Heart right ventricle (tissue), 16 donors: ENCODE measurements around the gene CGB1. TPM values are rescaled to one million over a fixed set of nuclear protein-coding genes. Genes with fewer than 3 reads are reported as not detected.

Experiments
- ATAC-seq, 8 donors: fragments of 200-7000 bp; cut with Tn5 transposase; one replicate each; pipeline ENCODE4 v1.9.1; 2020; ENCODE audit warnings: mild to moderate bottlenecking in 8 of 8, moderate library complexity in 8 of 8, moderate number of reproducible peaks in 1 of 8
- DNase-seq, 2 donors: peaks; one replicate each; pipeline ENCODE4 v3.0.0-alpha.2; 2020
- H3K27ac ChIP-seq, 10 donors: fragments of 200-600 bp; sonication (generic) in 2 of 10; one replicate each; pipeline versions ENCODE4 v1.5.0 to v1.8.0; 2020 to 2022; ENCODE audit warnings: mild to moderate bottlenecking in 3 of 10
- H3K27me3 ChIP-seq, 7 donors: fragments of 200-600 bp; one replicate each; pipeline ENCODE4 v1.8.0; 2021 to 2022; ENCODE audit warnings: mild to moderate bottlenecking in 2 of 7
- H3K36me3 ChIP-seq, 9 donors: fragments of 200-600 bp; sonication (generic) in 1 of 9; one replicate each; pipeline versions ENCODE4 v1.5.0 to v1.8.0; 2020 to 2022; ENCODE audit warnings: mild to moderate bottlenecking in 2 of 9
- H3K4me1 ChIP-seq, 9 donors: fragments of 200-600 bp; sonication (generic) in 1 of 9; one replicate each; pipeline versions ENCODE4 v1.5.0 to v1.8.0; 2020 to 2022; ENCODE audit warnings: mild to moderate bottlenecking in 4 of 9
- H3K4me3 ChIP-seq, 10 donors: fragments of 200-600 bp; sonication (generic) in 2 of 10; one replicate each; pipeline versions ENCODE4 v1.5.0 to v1.8.0; 2020 to 2022; ENCODE audit warnings: mild to moderate bottlenecking in 7 of 10, moderate library complexity in 2 of 10
- H3K9me3 ChIP-seq, 11 donors: fragments of 200-600 bp in 10 of 11; sonication (generic) in 2 of 11; one replicate each; pipeline versions ENCODE4 v1.5.0 to v1.8.0; 2013 to 2022; ENCODE audit warnings: mild to moderate bottlenecking in 2 of 11, control low read depth in 1 of 11, moderate library complexity in 1 of 11
- WGBS, 2 donors: extraction: QIAGEN DNeasy Blood & Tissue Kit; methylation state at CpG; one replicate each; pipeline ENCODE4 v1.1.7; 2013; ENCODE audit warnings: inconsistent platforms in 1 of 2; 5-methylcytosine and 5-hydroxymethylcytosine counted together
- intact Hi-C, 10 donors: fragments of 100-400 bp; cut with DNase I; formaldehyde crosslinking; loops; one replicate each; pipeline versions ENCODE4 v1.11.1 to v1.14.2; 2022
- microRNA-seq, 2 donors: library from miRNA; unstranded; fragments of <30 nt; microRNA quantifications; one replicate each; pipeline ENCODE4 v1.2.0, GENCODE V29; 2021
- polyA plus RNA-seq, 2 donors: library from polyadenylated mRNA; stranded (reverse); fragments of 200-250 nt; gene quantifications; one replicate each; pipeline ENCODE4 v1.2.3, GENCODE V29; 2013
- total RNA-seq, 10 donors: library from RNA; stranded (reverse); fragmentation: NEBNext Ultra II Directional in 3 of 10; extraction: Animal tissue kit (Norgen Biotek cat#: 25700) in 3 of 10; gene quantifications; one replicate each; pipeline versions ENCODE4 v1.2.1 to v1.2.4, GENCODE V29; 2021 to 2023
- TF ChIP-seq, protein P1 (sequence below), 9 donors: fragments of 200-600 bp; sonication (generic) in 2 of 9; IDR thresholded peaks; one replicate each; pipeline versions ENCODE4 v1.5.0 to v1.8.0; 2021 to 2022; ENCODE audit warnings: antibody characterized with exemption in 9 of 9, mild to moderate bottlenecking in 5 of 9, moderate library complexity in 1 of 9
- donor health status: Arrhythmogenic right ventricular cardiomyopathy.
- donor health status: ischemic (EF 13 %, LVEDD 7.1; RV severe dilation, severe dysfunction).
- donor health status: healthy with polysubstance abuse.
- donor health status: DM: no; HTN: yes; CAD: no.
- donor health status: DM: no; HTN: no; CAD: no.
- donor health status: ischemic (EF 25% LVEDD 6.9; RV normal size, moderate dysfunction).
- donor health status: ischemic (EF 25% LVEDD 5.7; RV mildly dilated, moderate dysfunction).
- donor health status: healthy.
- donor health status: DM: yes; HTN: yes; CAD: no.
- donor health status: Ischemic cardiomyopathy.
- donor health status: ischemic (EF 35%, LVEDD 5.7; RV mildly dilated, moderate dysfunction).
- donor health status: nonischemic (EF 11% LVEDD 7.7; RV severe dilation, severe dysfunction).
- donor health status: DM: yes; HTN: yes; CAD: no.
- donor health status: PGD.
- donor health status: ischemic (EF 29% LVEDD 5.4; RV normal size, mild dysfunction).
- donor health status: nonischemic (EF 23%, LVEDD 6.1; RV moderate dilation, normal function).

The CGB1 gene
- total and polyA plus RNA-seq, 12 donors: not detected

DNA sequence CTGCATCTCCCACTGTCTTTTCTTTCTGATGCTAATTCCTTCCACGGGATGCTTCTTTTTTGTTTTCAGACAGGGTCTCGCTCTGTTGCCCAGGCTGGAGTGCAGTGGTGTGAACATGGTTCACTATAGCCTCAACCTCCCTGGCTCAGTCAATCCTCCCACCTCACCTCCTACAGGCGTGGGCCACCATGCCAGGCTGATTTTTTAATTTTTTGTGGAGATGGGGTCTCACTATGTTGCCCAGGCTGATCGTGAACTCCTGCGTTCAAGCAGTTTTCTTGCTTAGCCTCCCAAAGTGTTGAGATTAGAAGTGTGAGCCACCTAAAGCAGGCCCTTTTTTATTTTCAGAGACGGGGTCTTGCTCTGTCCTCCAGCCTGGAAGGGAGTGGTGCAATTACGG is 48.4 kb downstream of the CGB1 start:
- Histone ChIP-seq H3K27me3 (no peaks in the 10 kb centered on the region), H3K4me1 (peaks cover 9 to 47% (median 30%) of the 10 kb centered on the region in 9 donors), H3K36me3 (peaks cover 0 to 77% (median 46%) of the 10 kb centered on the region in 9 donors), H3K27ac (peak overlapping the region in 3 of 10 donors; percentile 36 to 96 (median 90)), H3K9me3 (no peaks in the 10 kb centered on the region), H3K4me3 (no peak overlapping the region)
- WGBS, 2 donors: 88 to 95% methylated on average over 7 of the region's 7 CpGs
- ATAC-seq: no peak
- intact Hi-C loops: no loop called here
- no peak for DNase-seq
- TF ChIP-seq, protein P1, sequence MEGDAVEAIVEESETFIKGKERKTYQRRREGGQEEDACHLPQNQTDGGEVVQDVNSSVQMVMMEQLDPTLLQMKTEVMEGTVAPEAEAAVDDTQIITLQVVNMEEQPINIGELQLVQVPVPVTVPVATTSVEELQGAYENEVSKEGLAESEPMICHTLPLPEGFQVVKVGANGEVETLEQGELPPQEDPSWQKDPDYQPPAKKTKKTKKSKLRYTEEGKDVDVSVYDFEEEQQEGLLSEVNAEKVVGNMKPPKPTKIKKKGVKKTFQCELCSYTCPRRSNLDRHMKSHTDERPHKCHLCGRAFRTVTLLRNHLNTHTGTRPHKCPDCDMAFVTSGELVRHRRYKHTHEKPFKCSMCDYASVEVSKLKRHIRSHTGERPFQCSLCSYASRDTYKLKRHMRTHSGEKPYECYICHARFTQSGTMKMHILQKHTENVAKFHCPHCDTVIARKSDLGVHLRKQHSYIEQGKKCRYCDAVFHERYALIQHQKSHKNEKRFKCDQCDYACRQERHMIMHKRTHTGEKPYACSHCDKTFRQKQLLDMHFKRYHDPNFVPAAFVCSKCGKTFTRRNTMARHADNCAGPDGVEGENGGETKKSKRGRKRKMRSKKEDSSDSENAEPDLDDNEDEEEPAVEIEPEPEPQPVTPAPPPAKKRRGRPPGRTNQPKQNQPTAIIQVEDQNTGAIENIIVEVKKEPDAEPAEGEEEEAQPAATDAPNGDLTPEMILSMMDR (IDR thresholded peaks at IDR 0.05): no peak

DNA sequence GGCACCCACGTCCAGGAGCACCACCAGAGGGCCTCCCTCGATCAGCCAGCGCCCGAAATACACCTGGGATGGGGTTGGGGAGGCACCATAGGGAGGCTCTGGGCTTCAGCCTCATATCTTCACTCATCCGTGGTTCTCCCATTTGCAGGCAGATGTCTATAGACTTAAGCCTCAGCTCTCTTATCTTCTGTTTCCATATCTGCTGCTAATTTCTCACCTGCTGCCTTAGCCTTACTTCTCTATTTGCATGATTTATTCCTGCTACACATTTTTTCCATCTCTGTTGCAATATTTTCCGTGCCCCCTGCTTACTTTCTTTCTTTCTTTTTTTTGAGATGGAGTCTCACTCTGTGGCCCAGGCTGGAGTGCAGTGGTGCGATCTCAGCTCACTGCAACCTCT is 49.4 kb downstream of the CGB1 start:
- DNase-seq (no peak), ATAC-seq (no peak)
- H3K9me3 ChIP-seq: no peaks in the 10 kb centered on the region
- 88% methylated on average over 7 of the region's 7 CpGs for WGBS, 2 donors
- no peak overlapping the region for H3K4me3 ChIP-seq
- H3K4me1 ChIP-seq: peaks cover 9 to 47% (median 28%) of the 10 kb centered on the region in 9 donors
- H3K27ac ChIP-seq: no peak overlapping the region
- TF ChIP-seq, protein P1 (IDR thresholded peaks at IDR 0.05): no peak
- H3K27me3 ChIP-seq: no peaks in the 10 kb centered on the region
- intact Hi-C loops: no loop called here
- peaks cover 0 to 87% (median 46%) of the 10 kb centered on the region in 9 donors for H3K36me3 ChIP-seq

DNA sequence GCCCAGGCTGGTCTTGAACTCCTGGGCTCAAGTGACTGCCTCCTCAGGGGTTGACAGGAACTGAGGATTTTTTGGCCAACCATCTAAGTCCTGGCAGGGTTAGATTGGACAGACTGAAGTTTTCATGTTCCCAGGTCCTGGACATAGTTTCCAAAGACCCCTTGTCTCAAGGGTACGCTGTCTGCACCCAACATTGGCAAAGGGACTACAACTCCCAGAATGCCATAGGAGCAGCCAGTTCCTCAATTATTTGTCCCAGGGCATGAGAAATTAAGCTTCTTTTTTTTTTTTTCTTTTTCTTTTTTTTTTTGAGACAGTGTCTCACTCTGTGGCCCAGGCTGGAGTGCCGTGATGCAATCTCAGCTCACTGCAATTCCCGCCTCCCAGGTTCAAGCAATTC is 50.5 kb downstream of the CGB1 start:
- WGBS, 2 donors: 92 to 97% methylated on average over 3 of the region's 3 CpGs
- no peak for DNase-seq
- H3K4me1 ChIP-seq: peaks cover 8 to 37% (median 17%) of the 10 kb centered on the region in 9 donors
- peak overlapping the region in 3 of 10 donors; percentile 0 to 11 (median 9) for H3K27ac ChIP-seq
- intact Hi-C loops: no loop called here
- TF ChIP-seq, protein P1 (IDR thresholded peaks at IDR 0.05): no peak
- H3K27me3 ChIP-seq: no peaks in the 10 kb centered on the region
- ATAC-seq: no peak
- peaks cover 0 to 98% (median 56%) of the 10 kb centered on the region in 9 donors for H3K36me3 ChIP-seq
- no peaks in the 10 kb centered on the region for H3K9me3 ChIP-seq
- H3K4me3 ChIP-seq: no peak overlapping the region

DNA sequence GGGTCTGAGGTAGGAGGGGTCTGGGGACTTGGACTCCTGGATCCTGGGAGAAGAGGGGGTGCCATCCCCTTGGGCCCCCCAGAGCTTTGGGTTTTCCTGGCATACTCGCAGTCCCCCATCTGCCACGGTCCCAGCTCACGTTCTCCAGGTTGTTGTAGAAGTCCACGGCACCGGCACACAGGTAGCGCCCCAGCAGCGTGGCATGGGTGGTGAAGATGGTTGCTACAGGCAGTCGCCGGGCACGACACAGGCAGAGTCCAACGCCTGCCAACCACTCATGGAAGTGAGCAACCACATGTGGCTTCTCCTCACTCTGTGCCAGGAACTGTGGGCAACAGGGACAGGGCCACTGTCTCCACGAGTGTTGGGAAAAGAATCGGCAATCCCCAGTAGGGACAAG is 51.0 kb downstream of the CGB1 start:
- peaks cover 3 to 32% (median 12%) of the 10 kb centered on the region in 9 donors for H3K4me1 ChIP-seq
- ATAC-seq (no peak), DNase-seq (no peak)
- intact Hi-C loops: no loop called here
- no peaks in the 10 kb centered on the region for H3K27me3 ChIP-seq
- TF ChIP-seq, protein P1 (IDR thresholded peaks at IDR 0.05): no peak
- no peaks in the 10 kb centered on the region for H3K9me3 ChIP-seq
- WGBS, 2 donors: 92 to 95% methylated on average over 13 of the region's 13 CpGs
- no peak overlapping the region for H3K4me3 ChIP-seq
- peak overlapping the region in 3 of 10 donors; percentile 0 to 11 (median 9) for H3K27ac ChIP-seq
- peaks cover 0 to 98% (median 56%) of the 10 kb centered on the region in 9 donors for H3K36me3 ChIP-seq

Small RNA genes within 50 kb of the gene (microRNA-seq; reads per million reads assigned to microRNA genes)
- gene MIR6798: 0 to 1.0 reads per million in 2 donors

Other genes starting within 250 kb of the CGB1 start
- 10 to 100 TPM; 49.9 to 77.8 (median 65.2) TPM for gene BCAT2, start 225.9 kb downstream of the CGB1 start, total RNA-seq
- 10 to 100 TPM; 43.7 to 96.7 TPM for gene BCAT2, start 225.9 kb downstream of the CGB1 start, polyA plus RNA-seq
- gene HSD17B14, start 200.4 kb downstream of the CGB1 start, total RNA-seq: 1 to 10 TPM; 1.1 to 5.3 (median 3.1) TPM
- gene HSD17B14, start 200.4 kb downstream of the CGB1 start, polyA plus RNA-seq: 1 to 10 TPM; 2.4 to 2.7 TPM
- 10 to 100 TPM; 18.5 to 70.6 (median 25.1) TPM for gene PLEKHA4, start 168.3 kb downstream of the CGB1 start, total RNA-seq
- 10 to 100 TPM; 29.3 to 29.5 TPM for gene PLEKHA4, start 168.3 kb downstream of the CGB1 start, polyA plus RNA-seq
- 100 to 1,000 TPM in 1 of 10 donors, 10 to 100 TPM in 9; 55.4 to 123 (median 73.7) TPM for gene PPP1R15A, start 164.5 kb downstream of the CGB1 start, total RNA-seq
- gene PPP1R15A, start 164.5 kb downstream of the CGB1 start, polyA plus RNA-seq: 100 to 1,000 TPM in 1 of 2 donors, 10 to 100 TPM in 1; 59.6 to 192 TPM
- under 1 TPM in 5 of 10 donors, not detected in 5; 0.15 to 0.69 (median 0.49) TPM for gene TULP2, start 138.2 kb downstream of the CGB1 start, total RNA-seq
- under 1 TPM in 1 of 2 donors, not detected in 1; 0.22 TPM for gene TULP2, start 138.2 kb downstream of the CGB1 start, polyA plus RNA-seq
- gene NUCB1, start 136.6 kb downstream of the CGB1 start, total RNA-seq: 100 to 1,000 TPM; 227 to 452 (median 311) TPM
- gene NUCB1, start 136.6 kb downstream of the CGB1 start, polyA plus RNA-seq: 100 to 1,000 TPM; 170 to 294 TPM
- under 1 TPM in 1 of 10 donors, not detected in 9; 0.51 TPM for gene DHDH, start 103.2 kb downstream of the CGB1 start, total RNA-seq
- under 1 TPM in 1 of 2 donors, not detected in 1; 0.17 TPM for gene DHDH, start 103.2 kb downstream of the CGB1 start, polyA plus RNA-seq
- gene BAX, start 82.0 kb downstream of the CGB1 start, total RNA-seq: 10 to 100 TPM; 11.5 to 41.5 (median 19.5) TPM
- gene BAX, start 82.0 kb downstream of the CGB1 start, polyA plus RNA-seq: 10 to 100 TPM; 17.6 to 37.4 TPM
- gene FTL, start 71.6 kb downstream of the CGB1 start, total RNA-seq: 1,000 to 10,000 TPM in 2 of 10 donors, 100 to 1,000 TPM in 8; 450 to 3,518 (median 637) TPM
- 1,000 to 10,000 TPM; 1,046 to 1,578 TPM for gene FTL, start 71.6 kb downstream of the CGB1 start, polyA plus RNA-seq
- gene GYS1, start 43.6 kb downstream of the CGB1 start, total RNA-seq: 100 to 1,000 TPM; 139 to 245 (median 201) TPM
- gene GYS1, start 43.6 kb downstream of the CGB1 start, polyA plus RNA-seq: 100 to 1,000 TPM; 114 to 128 TPM
- gene RUVBL2, start 43.0 kb downstream of the CGB1 start, total RNA-seq: 10 to 100 TPM; 40.1 to 60.4 (median 49.3) TPM
- gene RUVBL2, start 43.0 kb downstream of the CGB1 start, polyA plus RNA-seq: 100 to 1,000 TPM in 1 of 2 donors, 10 to 100 TPM in 1; 60.1 to 108 TPM
- gene LHB, start 19.8 kb downstream of the CGB1 start, total RNA-seq: not detected
- not detected for gene LHB, start 19.8 kb downstream of the CGB1 start, polyA plus RNA-seq
- not detected for gene CGB3, start 12.6 kb downstream of the CGB1 start, total RNA-seq
- gene CGB3, start 12.6 kb downstream of the CGB1 start, polyA plus RNA-seq: not detected
- not detected for gene CGB2, start 5.0 kb downstream of the CGB1 start, total RNA-seq
- not detected for gene CGB2, start 5.0 kb downstream of the CGB1 start, polyA plus RNA-seq
- not detected for gene CGB5, start 7.0 kb upstream of the CGB1 start, total RNA-seq
- gene CGB5, start 7.0 kb upstream of the CGB1 start, polyA plus RNA-seq: not detected
- not detected for gene CGB8, start 12.2 kb upstream of the CGB1 start, total RNA-seq
- gene CGB8, start 12.2 kb upstream of the CGB1 start, polyA plus RNA-seq: not detected
- gene CGB7, start 20.9 kb upstream of the CGB1 start, total RNA-seq: not detected
- gene CGB7, start 20.9 kb upstream of the CGB1 start, polyA plus RNA-seq: under 1 TPM; 0.14 to 0.37 TPM
- gene NTF4, start 27.9 kb upstream of the CGB1 start, total RNA-seq: 1 to 10 TPM in 1 of 10 donors, under 1 TPM in 2, not detected in 7; 0.28 to 1.1 (median 0.71) TPM
- gene NTF4, start 27.9 kb upstream of the CGB1 start, polyA plus RNA-seq: 1 to 10 TPM in 1 of 2 donors, under 1 TPM in 1; 0.06 to 1.6 TPM
- gene KCNA7, start 35.8 kb upstream of the CGB1 start, total RNA-seq: 1 to 10 TPM in 2 of 10 donors, under 1 TPM in 7, not detected in 1; 0.11 to 4.8 (median 0.26) TPM
- 1 to 10 TPM in 1 of 2 donors, under 1 TPM in 1; 0.04 to 1.5 TPM for gene KCNA7, start 35.8 kb upstream of the CGB1 start, polyA plus RNA-seq
- gene SNRNP70, start 48.6 kb upstream of the CGB1 start, total RNA-seq: 100 to 1,000 TPM in 3 of 10 donors, 10 to 100 TPM in 7; 75.2 to 157 (median 88.4) TPM
- gene SNRNP70, start 48.6 kb upstream of the CGB1 start, polyA plus RNA-seq: 100 to 1,000 TPM; 114 to 330 TPM
- 10 to 100 TPM; 17.6 to 26.7 (median 23.0) TPM for gene LIN7B, start 77.5 kb upstream of the CGB1 start, total RNA-seq
- gene LIN7B, start 77.5 kb upstream of the CGB1 start, polyA plus RNA-seq: 10 to 100 TPM; 25.9 to 38.5 TPM
- 1 to 10 TPM in 5 of 10 donors, under 1 TPM in 5; 0.64 to 2.3 (median 1.0) TPM for gene C19orf73, start 82.2 kb upstream of the CGB1 start, total RNA-seq
- 1 to 10 TPM; 1.9 to 5.4 TPM for gene C19orf73, start 82.2 kb upstream of the CGB1 start, polyA plus RNA-seq
- 1 to 10 TPM; 3.6 to 7.0 (median 5.8) TPM for gene PPFIA3, start 82.6 kb upstream of the CGB1 start, total RNA-seq
- 10 to 100 TPM; 15.4 to 16.7 TPM for gene PPFIA3, start 82.6 kb upstream of the CGB1 start, polyA plus RNA-seq
- 1,000 to 10,000 TPM in 6 of 10 donors, 100 to 1,000 TPM in 4; 901 to 1,557 (median 1,052) TPM for gene HRC, start 118.5 kb upstream of the CGB1 start, total RNA-seq
- 100 to 1,000 TPM; 331 to 710 TPM for gene HRC, start 118.5 kb upstream of the CGB1 start, polyA plus RNA-seq
- 10 to 100 TPM; 21.7 to 38.5 (median 33.0) TPM for gene TRPM4, start 120.9 kb upstream of the CGB1 start, total RNA-seq
- gene TRPM4, start 120.9 kb upstream of the CGB1 start, polyA plus RNA-seq: 100 to 1,000 TPM in 1 of 2 donors, 10 to 100 TPM in 1; 20.4 to 100 TPM